ENCODE results near the gene SHBG. TPM values are rescaled to one million over a fixed set of nuclear protein-coding genes. Genes with fewer than 3 reads are reported as not detected.
"Not testable (repeated sequence)": the region's sequence is repeated elsewhere in the genome, so short reads cannot be mapped to it uniquely, and the experiment has no call there.

The SHBG gene
- total RNA-seq, 1 experiment from 2014 or later = not detected

- RAD21 ChIA-PET (ENCODE audit: low non-redundant PET in 1 of 2, low total read pairs in 2 of 2, uncharacterized antibody in 2 of 2, unreplicated experiment in 2 of 2) = no interaction called here
- no peak overlapping the region for H3K27ac ChIP-seq (ENCODE audit: low read depth, low read length)
- DNase-seq (ENCODE audit: low read depth, low spot score) (no peak), ATAC-seq (no peak)
- no peak overlapping the region for H3K9ac ChIP-seq (ENCODE audit: low read length)
- H3K9me2 ChIP-seq (ENCODE audit: insufficient read depth) = no peaks in the 10 kb centered on the region
- H3K36me3 ChIP-seq (ENCODE audit: control insufficient read depth in 1 of 2, insufficient read depth in 2 of 2, low read length in 2 of 2) = peaks cover 50 to 55% of the 10 kb centered on the region in 2 experiments; a peak in 3 of 4 replicates
- no peaks in the 10 kb centered on the region for H3K27me3 ChIP-seq (ENCODE audit: insufficient read depth, low read length)
- intact Hi-C loops (cut with micrococcal nuclease) = no loop called here
- peaks cover 0 to 14% of the 10 kb centered on the region in 2 experiments; a peak in 2 of 4 replicates for H3K4me1 ChIP-seq (ENCODE audit: control insufficient read depth in 1 of 2, insufficient read depth in 2 of 2, low read length in 2 of 2)
- H2AFZ ChIP-seq (ENCODE audit: low read depth, low read length, poor library complexity, severe bottlenecking) = no peak overlapping the region
- POLR2A ChIA-PET = no interaction called here
- no peaks in the 10 kb centered on the region for H4K20me1 ChIP-seq (ENCODE audit: insufficient read depth)
- no peaks in the 10 kb centered on the region for H3K79me2 ChIP-seq (ENCODE audit: insufficient read depth, low read length)
- no peaks in the 10 kb centered on the region for H3K9me3 ChIP-seq (ENCODE audit: control insufficient read depth in 1 of 2, insufficient read depth in 1 of 2, low read depth in 1 of 2, low read length in 2 of 2)
- no TSS peak for BruUV-seq (replicated peaks)
- no peak overlapping the region for H3K4me2 ChIP-seq (ENCODE audit: low read length)
- CTCF ChIA-PET = no interaction called here
- TF ChIP-seq TCF7L2 (IDR thresholded peaks at IDR 0.05; ENCODE audit: borderline replicate concordance, extremely low read depth, insufficient read depth, insufficient read length) (no peak), JUND (IDR thresholded peaks at IDR 0.05) (no peak), POLR2AphosphoS5 (IDR thresholded peaks at IDR 0.05; ENCODE audit: low read depth, low read length) (no peak), EGR1 (IDR thresholded peaks at IDR 0.05; ENCODE audit: low read depth) (no peak), POLR2A (IDR thresholded peaks at IDR 0.05; ENCODE audit: borderline replicate concordance, extremely low read depth, insufficient read depth, insufficient read length) (no peak), REST (IDR thresholded peaks at IDR 0.05; ENCODE audit: low read depth) (no peak), CTCF (IDR thresholded peaks at IDR 0.05 in 2 of 3, conservative IDR thresholded peaks at IDR 0.05 in 1 of 3; ENCODE audit: borderline replicate concordance in 1 of 3, insufficient read depth in 1 of 3, low read depth in 2 of 3, low read length in 2 of 3) (no peak), SRF (IDR thresholded peaks at IDR 0.05; ENCODE audit: low read depth) (no peak), ZFX (IDR thresholded peaks at IDR 0.05) (no peak), RAD21 (IDR thresholded peaks at IDR 0.05; ENCODE audit: low read depth) (no peak), CEBPB (IDR thresholded peaks at IDR 0.05; ENCODE audit: low read depth) (no peak), SP1 (IDR thresholded peaks at IDR 0.05; ENCODE audit: low read depth) (no peak), MAX (IDR thresholded peaks at IDR 0.05) (no peak)
- H3K4me3 ChIP-seq (replicated peaks in 1 of 2; ENCODE audit: low read depth in 1 of 2, low read length in 2 of 2) = no peak overlapping the region
Observed at GRCh38 chr17:7593296-7593695, 36.6 kb upstream of the SHBG start.

- H3K4me2 ChIP-seq (ENCODE audit: low read length); H2AFZ ChIP-seq (ENCODE audit: low read depth, low read length, poor library complexity, severe bottlenecking); H3K9ac ChIP-seq (ENCODE audit: low read length); DNase-seq (ENCODE audit: low read depth, low spot score); POLR2A ChIA-PET; H3K79me2 ChIP-seq (ENCODE audit: insufficient read depth, low read length); H3K9me3 ChIP-seq (ENCODE audit: control insufficient read depth in 1 of 2, insufficient read depth in 1 of 2, low read depth in 1 of 2, low read length in 2 of 2); CTCF ChIA-PET; BruUV-seq (replicated peaks); H4K20me1 ChIP-seq (ENCODE audit: insufficient read depth); H3K27ac ChIP-seq (ENCODE audit: low read depth, low read length); H3K4me1 ChIP-seq (ENCODE audit: control insufficient read depth in 1 of 2, insufficient read depth in 2 of 2, low read length in 2 of 2); ATAC-seq; RAD21 ChIA-PET (ENCODE audit: low non-redundant PET in 1 of 2, low total read pairs in 2 of 2, uncharacterized antibody in 2 of 2, unreplicated experiment in 2 of 2); H3K4me3 ChIP-seq (replicated peaks in 1 of 2; ENCODE audit: low read depth in 1 of 2, low read length in 2 of 2); H3K27me3 ChIP-seq (ENCODE audit: insufficient read depth, low read length); intact Hi-C loops (cut with micrococcal nuclease); H3K9me2 ChIP-seq (ENCODE audit: insufficient read depth): not testable (repeated sequence)
- peaks cover 57 to 64% of the 10 kb centered on the region in 2 experiments; a peak in 3 of 4 replicates for H3K36me3 ChIP-seq (ENCODE audit: control insufficient read depth in 1 of 2, insufficient read depth in 2 of 2, low read length in 2 of 2)
Observed at GRCh38 chr17:7597561-7597960, 32.4 kb upstream of the SHBG start.
